SKM-1 treated with dmso at 0.1 percent for 144 hours (cell line): ENCODE data around the gene MYH11.

Source experiments
- DNase-seq: peaks from one replicate; lab custom pipeline; 2025; ENCODE audit not compliant: unreplicated experiment; lab: John Stamatoyannopoulos, UW

The MYH11 gene

GRCh38 chr16:15856901-15857698 lies at the start of gene MYH11:
Gene MYH11 (minus strand): TSS chr16:15857028. CDS start chr16:15838252, 18,776 bp downstream.
- DNase-seq, result no peak

GRCh38 chr16:15906439-15906838 lies 49.6 kb upstream of the MYH11 start:
- DNase-seq, result no peak

- no peak for DNase-seq
Measured at GRCh38 chr16:15903960-15904359, 47.1 kb upstream of the MYH11 start.

GRCh38 chr16:15900901-15901500 lies 44.2 kb upstream of the MYH11 start:
- DNase-seq, result no peak

DNA sequence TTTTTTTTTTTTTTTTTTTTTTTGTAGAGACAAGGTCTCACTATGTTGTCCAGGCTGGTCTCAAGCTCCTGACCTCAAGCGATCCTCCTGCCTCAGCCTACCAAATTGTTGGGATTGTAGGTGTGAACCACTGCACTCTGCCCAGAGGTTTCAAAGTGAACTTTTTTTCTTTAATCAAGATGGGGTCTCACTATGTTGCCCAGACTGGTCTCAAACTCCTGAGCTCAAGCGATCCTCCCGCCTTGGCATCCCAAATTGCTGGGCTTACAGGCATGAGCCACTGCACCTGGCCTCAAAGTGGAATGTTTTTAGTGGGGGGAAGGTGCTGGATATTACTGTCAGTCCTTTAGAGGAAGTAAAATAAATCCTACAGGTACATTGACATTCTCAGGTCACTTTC lies 43.5 kb upstream of the MYH11 start:
- no peak for DNase-seq

DNA sequence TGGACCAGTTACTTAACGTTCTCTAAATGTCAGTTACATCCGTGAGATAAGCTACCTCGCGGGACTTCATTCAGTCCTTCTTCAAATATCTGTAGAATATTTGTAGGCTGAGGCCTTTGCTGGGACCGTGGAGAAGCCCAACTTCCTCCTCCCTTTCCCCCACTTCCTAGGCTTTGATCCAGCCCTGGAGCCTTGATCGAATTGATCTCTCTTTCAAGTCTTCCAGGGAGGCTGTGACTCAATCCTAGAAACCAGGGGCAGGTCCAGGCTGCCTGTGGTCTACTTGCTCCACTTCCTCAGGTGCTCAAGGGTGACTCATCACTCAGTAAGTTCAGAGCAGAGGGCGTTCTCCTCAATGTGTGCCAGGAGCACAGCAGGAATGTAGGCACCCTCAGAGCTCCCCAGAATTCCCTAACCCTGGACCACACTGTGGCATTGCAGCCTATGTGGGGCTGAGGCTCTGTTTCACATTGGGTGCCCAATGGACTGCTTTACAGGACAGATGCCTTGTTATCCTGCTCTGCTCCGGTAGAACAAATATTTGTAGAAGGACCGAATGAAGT lies 42.8 kb upstream of the MYH11 start:
- peak; percentile 21 for DNase-seq

GRCh38 chr16:15898654-15899053 lies 41.8 kb upstream of the MYH11 start:
- DNase-seq, result no peak

DNA sequence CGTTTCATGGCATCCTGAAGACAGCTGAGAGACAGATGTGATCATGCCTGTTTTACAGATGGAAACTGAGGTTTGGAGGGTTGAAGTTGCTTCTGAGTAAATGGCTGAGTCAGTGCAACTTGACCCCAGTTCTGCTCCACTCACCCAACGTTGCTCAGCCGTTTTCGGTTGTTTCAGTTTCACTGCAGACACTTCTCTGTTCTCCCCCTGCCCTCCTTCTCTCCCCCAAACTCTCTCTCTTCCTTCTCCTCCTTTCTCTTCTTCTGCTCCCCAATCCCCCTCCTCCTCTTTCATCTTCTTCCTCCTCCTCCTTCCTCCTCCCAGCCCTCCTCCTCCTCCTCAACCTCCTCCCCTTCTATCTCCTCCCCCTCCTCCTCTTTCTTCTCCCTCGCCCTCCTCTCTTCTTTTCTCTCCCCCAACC lies 41.0 kb upstream of the MYH11 start:
- no peak for DNase-seq

DNA sequence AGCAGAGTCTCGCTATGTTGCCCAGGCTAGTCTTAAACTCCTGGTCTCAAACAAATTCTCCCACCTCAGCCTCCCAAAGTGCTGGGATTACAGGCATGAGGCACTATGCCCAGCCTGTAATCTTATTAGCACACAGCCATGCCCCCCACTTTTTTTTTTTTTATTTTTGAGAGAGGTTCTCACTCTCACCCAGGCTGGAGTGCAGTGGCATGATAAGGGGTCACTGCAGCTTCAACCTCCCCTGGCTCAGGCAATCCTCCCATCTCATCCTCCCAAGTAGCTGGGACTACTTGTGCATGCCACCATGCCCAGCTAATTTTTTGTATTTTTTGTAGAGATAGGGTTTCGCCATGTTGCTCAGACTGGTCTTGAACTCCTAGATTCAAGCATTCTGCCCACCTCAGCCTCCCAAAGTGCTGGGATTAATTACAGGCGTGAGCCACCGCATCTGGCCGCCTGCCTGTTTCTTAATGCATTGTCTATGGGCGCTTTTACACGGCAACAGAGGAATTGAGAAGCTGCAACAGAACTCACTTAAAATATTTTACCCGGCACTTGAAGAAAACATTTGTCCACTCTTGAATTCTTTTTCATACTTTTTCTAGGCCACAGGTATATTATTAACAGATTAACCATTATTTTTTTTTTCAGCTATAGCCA lies 40.4 kb upstream of the MYH11 start:
- DNase-seq, result no peak

DNA sequence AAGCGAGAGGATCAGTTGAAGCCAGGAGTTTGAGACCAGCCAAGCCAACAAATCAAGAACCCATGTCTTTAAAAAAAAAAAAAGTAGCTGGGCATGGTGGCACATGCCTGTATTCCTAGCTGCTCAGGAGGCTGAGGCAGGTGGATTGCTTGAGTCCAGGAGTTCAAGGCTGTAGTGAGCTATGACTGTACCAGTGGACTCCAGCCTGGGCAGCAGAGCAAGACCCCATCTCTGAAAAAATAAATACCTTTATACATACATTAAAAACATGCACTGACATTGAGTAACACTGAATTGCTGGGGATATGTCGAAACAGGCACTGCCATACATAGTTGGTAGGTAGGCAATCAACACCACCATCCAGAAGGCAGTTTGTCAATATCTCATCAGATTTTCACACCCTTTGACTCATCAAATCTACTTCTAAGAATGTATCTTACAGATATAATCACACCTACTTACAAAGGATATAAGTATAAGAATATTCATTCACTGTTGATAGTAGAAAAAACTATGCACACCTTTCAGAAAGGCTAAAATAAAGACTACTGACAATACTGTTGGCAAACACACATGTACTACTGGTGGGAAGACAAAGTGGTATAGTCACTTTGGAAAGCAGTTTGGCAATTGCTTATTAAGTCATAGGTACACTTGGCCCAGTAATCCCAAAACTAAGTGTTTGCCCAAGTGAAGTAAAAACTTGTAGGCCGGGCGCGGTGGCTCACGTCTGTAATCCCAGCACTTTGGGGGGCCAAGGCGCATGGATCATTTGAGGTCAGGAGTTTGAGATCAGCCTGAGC lies 37.9 kb upstream of the MYH11 start:
- DNase-seq, result no peak

- no peak for DNase-seq
Measured at GRCh38 chr16:15891508-15891907, 34.7 kb upstream of the MYH11 start.

DNA sequence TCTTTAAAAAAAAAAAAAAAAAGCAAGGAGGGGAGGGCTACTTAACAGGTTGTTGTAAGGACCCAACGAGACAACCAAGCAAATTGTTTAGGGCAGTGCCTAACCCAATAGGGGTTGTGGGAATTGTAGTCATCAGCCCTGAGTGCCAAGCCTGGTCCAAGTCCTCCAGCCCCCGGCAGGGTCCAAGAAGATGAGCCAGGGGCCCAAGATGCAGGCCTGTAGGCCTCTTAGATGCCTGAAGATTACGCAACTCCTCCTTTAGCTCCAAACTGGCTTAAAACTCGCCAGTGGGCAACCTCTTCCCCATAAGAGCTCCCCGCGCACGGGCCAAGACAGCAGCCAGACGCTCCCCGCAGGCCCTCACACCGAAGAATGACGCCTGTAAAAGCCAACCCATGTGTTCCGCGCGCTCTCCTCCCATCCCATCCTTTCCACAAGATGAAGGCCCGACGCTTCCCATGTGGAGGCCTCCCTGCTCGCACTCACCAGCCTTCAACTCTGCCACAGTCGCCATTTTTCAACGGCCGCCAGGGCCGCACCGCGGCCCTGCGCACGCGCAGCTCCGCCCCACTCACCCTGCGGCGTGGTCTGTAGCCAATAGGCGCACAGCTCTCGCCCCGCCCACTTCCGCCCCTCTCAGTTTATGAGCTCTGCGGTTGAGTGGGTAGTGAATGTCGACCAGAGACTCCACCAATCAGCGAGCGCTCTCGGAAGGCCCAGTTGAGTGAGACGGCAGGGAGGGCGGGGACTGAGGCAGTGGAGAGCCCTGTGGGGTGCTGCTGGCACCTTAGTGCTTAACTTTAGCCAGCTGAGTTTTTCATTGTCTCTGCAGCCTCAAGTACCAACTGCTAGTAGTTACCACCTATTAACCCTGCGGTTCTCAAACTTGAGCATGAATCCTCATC lies 31.5 kb upstream of the MYH11 start, which contains the start of gene CEP20:
Gene CEP20 (minus strand): TSS at position 532 of the 905 bp plus-strand sequence. CDS start 18 bp downstream, at position 514.
- peak; percentile 98 for DNase-seq

- DNase-seq, result no peak
Measured at GRCh38 chr16:15887283-15887682, 30.5 kb upstream of the MYH11 start.

DNA sequence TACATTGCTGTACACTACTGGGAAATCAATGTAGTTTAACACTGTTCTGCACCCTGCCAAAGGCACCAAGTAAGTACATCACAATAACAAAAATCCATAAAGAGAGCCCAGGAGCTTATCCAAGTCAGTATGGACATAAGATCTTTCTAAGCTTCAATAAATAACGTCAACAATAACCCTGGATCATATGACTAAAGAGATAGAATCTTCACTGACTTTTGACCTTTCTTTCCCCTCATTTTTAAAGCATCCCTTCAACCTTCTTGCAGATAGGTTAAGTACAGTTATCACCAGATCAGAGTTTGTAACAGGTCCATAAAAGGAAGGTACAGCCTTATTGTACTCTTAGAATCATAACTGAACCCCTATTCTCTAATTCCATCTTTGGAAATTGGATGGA lies 29.2 kb upstream of the MYH11 start:
- DNase-seq, result no peak

GRCh38 chr16:15885560-15886001 lies 28.8 kb upstream of the MYH11 start:
- DNase-seq, result no peak

- no peak for DNase-seq
Measured at GRCh38 chr16:15882563-15882962, 25.7 kb upstream of the MYH11 start.

DNA sequence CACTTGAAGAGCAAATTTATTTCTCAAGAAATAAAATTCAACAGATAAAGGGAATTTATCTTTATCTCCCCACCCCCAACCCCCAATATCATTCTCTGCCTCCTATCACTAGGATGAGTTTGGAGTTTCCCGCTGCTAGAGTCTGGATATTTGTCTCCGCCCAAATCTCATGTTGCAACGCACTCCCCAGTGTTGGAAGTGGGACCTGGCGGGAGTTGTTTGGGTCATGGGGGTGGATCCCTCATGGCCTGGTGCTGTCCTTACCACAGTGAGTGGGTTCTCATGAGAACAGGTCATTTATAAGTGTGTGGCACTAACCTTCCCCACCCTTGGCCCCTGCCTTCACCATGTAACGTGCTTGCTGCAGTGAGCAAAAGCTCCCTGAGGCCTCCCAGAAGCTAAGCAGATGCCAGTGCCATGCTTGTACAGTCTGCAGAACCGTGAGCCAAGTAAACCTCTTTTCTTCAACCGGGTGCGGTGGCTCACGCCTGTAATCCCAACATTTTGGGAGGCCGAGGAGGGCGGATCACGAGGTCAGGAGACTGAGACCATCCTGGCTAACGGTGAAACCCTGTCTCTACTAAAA lies 25.1 kb upstream of the MYH11 start:
- no peak for DNase-seq

DNA sequence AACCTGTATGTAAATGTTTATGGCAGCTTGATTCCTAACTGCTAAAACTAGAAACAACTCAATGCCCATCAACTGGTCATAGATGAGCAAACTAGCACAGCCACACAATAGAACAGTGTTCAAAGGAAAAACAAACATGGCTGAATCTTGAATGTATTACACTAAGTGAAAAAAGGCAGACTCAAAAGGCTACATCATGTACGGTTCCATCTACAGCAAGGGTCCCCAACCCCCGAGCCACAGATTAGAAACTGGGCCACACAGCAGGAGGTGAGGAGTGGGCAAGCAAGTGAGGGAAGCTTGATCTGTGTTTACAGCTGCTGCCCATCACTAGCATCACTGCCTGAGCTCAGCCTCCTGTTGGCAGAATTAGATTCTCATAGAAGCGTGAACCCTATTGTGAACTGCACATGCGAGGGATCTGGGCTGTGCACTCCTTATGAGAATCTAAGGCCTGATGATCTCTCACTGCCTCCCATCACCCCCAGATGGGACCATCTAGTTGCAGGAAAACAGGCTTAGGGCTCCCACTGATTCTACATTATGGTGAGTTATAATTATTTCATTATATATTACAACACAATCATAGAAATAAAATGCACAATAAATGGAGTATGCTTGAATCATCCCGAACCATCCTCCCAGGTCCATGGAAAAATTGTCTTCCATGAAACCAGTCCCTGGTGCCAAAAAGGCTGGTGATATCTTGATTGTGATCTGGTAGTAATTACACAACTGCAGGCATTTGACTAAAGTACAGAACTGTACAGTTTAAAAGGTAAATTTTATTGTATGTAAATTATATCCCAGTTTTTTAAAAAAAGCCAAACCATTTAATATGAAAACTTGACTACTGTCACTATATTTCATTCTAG lies 23.8 kb upstream of the MYH11 start:
- DNase-seq, result no peak
